ENCODE data around the gene SMC2. TPM values are rescaled to one million over a fixed set of nuclear protein-coding genes. Genes with fewer than 3 reads are reported as not detected.

Gene SMC2
- total and polyA plus RNA-seq, 2 donors from 2014 or later: 2.5 to 7.8 TPM

- peak in 3 of 5 donors; percentile 22 to 78 (median 74) for DNase-seq
- intact Hi-C loops (cut with DNase I): no loop called here
- H3K36me3 ChIP-seq (ENCODE audit: control insufficient read depth in 2 of 3, insufficient read depth in 3 of 3, low read length in 3 of 3): peaks cover 0 to 8% (median 6%) of the 10 kb centered on the region in 3 donors
- TF ChIP-seq, protein P1, sequence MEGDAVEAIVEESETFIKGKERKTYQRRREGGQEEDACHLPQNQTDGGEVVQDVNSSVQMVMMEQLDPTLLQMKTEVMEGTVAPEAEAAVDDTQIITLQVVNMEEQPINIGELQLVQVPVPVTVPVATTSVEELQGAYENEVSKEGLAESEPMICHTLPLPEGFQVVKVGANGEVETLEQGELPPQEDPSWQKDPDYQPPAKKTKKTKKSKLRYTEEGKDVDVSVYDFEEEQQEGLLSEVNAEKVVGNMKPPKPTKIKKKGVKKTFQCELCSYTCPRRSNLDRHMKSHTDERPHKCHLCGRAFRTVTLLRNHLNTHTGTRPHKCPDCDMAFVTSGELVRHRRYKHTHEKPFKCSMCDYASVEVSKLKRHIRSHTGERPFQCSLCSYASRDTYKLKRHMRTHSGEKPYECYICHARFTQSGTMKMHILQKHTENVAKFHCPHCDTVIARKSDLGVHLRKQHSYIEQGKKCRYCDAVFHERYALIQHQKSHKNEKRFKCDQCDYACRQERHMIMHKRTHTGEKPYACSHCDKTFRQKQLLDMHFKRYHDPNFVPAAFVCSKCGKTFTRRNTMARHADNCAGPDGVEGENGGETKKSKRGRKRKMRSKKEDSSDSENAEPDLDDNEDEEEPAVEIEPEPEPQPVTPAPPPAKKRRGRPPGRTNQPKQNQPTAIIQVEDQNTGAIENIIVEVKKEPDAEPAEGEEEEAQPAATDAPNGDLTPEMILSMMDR (IDR thresholded peaks at IDR 0.05; ENCODE audit: borderline replicate concordance, extremely low read depth, insufficient read depth): no peak
- H3K27me3 ChIP-seq (ENCODE audit: control insufficient read depth, insufficient read depth, low read length): no peaks in the 10 kb centered on the region
- no peak overlapping the region for H3K27ac ChIP-seq (ENCODE audit: low read depth in 2 of 2, low read length in 2 of 2)
- no peaks in the 10 kb centered on the region for H3K4me1 ChIP-seq (ENCODE audit: control insufficient read depth in 2 of 3, insufficient read depth in 2 of 3, low read depth in 1 of 3, low read length in 3 of 3)
- H3K4me3 ChIP-seq (ENCODE audit: low read length in 3 of 3): no peak overlapping the region
- no peaks in the 10 kb centered on the region for H3K9me3 ChIP-seq (ENCODE audit: control insufficient read depth in 2 of 3, insufficient read depth in 1 of 3, low read length in 3 of 3)
- no peak for FAIRE-seq
- no peak overlapping the region for H3K9ac ChIP-seq (ENCODE audit: low read length in 3 of 3)
Measured at GRCh38 chr9:104118916-104119315, 24.8 kb downstream of the SMC2 start.

DNA sequence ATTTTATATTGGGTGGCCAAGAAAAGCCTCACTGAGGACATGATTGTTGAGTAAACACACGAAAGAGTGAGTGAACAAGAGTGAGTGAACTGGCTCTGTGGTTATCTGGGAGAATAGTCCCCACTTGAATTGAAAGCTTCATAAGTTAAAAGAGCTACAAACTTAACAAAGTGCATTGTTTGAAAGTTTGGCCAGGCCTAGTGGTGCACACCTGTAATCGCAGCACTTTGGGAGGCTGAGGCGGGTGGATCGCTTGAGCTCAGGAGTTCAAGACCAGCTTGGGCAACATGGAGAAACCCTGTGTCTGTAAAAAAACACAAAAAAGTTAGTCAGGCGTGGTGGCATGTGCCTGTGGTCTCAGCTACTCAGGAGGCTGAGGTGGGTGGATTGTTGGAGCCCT is 26.9 kb downstream of the SMC2 start:
- Histone ChIP-seq H3K9ac (ENCODE audit: low read length in 3 of 3) (no peak overlapping the region), H3K4me1 (ENCODE audit: control insufficient read depth in 2 of 3, insufficient read depth in 2 of 3, low read depth in 1 of 3, low read length in 3 of 3) (no peaks in the 10 kb centered on the region), H3K9me3 (ENCODE audit: control insufficient read depth in 2 of 3, insufficient read depth in 1 of 3, low read length in 3 of 3) (no peaks in the 10 kb centered on the region), H3K27me3 (ENCODE audit: control insufficient read depth, insufficient read depth, low read length) (no peaks in the 10 kb centered on the region), H3K4me3 (ENCODE audit: low read length in 3 of 3) (no peak overlapping the region), H3K27ac (ENCODE audit: low read depth in 2 of 2, low read length in 2 of 2) (no peak overlapping the region), H3K36me3 (ENCODE audit: control insufficient read depth in 2 of 3, insufficient read depth in 3 of 3, low read length in 3 of 3) (peaks cover 3 to 10% (median 8%) of the 10 kb centered on the region in 3 donors)
- FAIRE-seq (no peak), DNase-seq (no peak)
- TF ChIP-seq, protein P1 (IDR thresholded peaks at IDR 0.05; ENCODE audit: borderline replicate concordance, extremely low read depth, insufficient read depth): no peak
- intact Hi-C loops (cut with DNase I): no loop called here

DNA sequence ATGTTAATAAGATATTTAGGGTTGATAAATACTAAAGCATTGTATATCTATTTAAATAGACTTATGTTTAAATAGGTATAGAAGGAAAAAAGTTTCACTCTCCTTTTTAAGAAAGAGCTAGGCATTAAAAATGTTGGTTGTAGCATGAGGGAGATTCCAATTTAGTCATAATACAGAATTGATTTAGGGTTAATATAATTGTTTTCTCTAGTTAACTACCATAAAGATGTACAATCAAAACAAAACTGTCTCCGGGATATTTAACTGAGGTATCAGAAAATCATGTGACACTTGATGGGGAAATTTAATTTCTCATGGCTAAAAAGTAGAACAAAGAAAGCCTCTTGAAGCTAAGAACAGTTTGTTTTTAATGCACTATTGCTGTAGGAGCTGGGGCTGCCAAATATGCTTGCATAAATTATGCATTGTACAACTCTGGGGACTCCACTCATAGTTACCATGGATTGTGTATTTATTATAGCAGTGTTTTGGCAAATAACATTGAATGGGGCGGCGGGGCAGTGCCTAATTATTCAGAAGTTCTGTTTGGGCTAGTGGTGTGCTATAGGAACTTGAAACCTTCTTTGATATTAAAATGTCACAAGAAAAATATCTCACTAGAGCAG is 44.2 kb downstream of the SMC2 start:
- no peaks in the 10 kb centered on the region for H3K36me3 ChIP-seq (ENCODE audit: control insufficient read depth in 2 of 3, insufficient read depth in 3 of 3, low read length in 3 of 3)
- TF ChIP-seq, protein P1 (IDR thresholded peaks at IDR 0.05; ENCODE audit: borderline replicate concordance, extremely low read depth, insufficient read depth): no peak
- H3K4me3 ChIP-seq (ENCODE audit: low read length in 3 of 3): no peak overlapping the region
- H3K27ac ChIP-seq (ENCODE audit: low read depth in 2 of 2, low read length in 2 of 2): no peak overlapping the region
- no peaks in the 10 kb centered on the region for H3K27me3 ChIP-seq (ENCODE audit: control insufficient read depth, insufficient read depth, low read length)
- no peak overlapping the region for H3K9ac ChIP-seq (ENCODE audit: low read length in 3 of 3)
- DNase-seq (no peak), FAIRE-seq (no peak)
- no peaks in the 10 kb centered on the region for H3K9me3 ChIP-seq (ENCODE audit: control insufficient read depth in 2 of 3, insufficient read depth in 1 of 3, low read length in 3 of 3)
- intact Hi-C loops (cut with DNase I): no loop called here
- H3K4me1 ChIP-seq (ENCODE audit: control insufficient read depth in 2 of 3, insufficient read depth in 2 of 3, low read depth in 1 of 3, low read length in 3 of 3): no peaks in the 10 kb centered on the region
